Muscle of back (tissue), 11 donors: ENCODE results near the gene ANKRD13D. TPM values are rescaled to one million over a fixed set of nuclear protein-coding genes. Genes with fewer than 3 reads are reported as not detected.
A peak's percentile ranks its signal among the peaks of the same experiment; 100 is the strongest.

Experiments used
- DNase-seq, 3 donors: peaks; one replicate each; pipeline versions ENCODE4 v3.0.0 to v3.0.0-alpha.2; 2013
- polyA plus RNA-seq, 10 donors: library from polyadenylated mRNA; unstranded; fragments of 120-200 nt; gene quantifications; one replicate each; pipeline ENCODE4 v1.2.1, GENCODE V29; 2013; ENCODE audit not compliant: insufficient read length in 10 of 10

ANKRD13D gene
- polyA plus RNA-seq, 10 donors, result 17.3 to 37.9 (median 25.9) TPM

GRCh38 chr11:67284811-67285540 lies 4.1 kb upstream of the ANKRD13D start:
- no peak for DNase-seq

- DNase-seq, result no peak
These were observed 3.3 kb upstream of the ANKRD13D start for GRCh38 chr11:67285541-67286498.

- no peak for DNase-seq
These were observed 2.3 kb upstream of the ANKRD13D start for GRCh38 chr11:67286621-67287333.

GRCh38 chr11:67287355-67288197 lies 1.5 kb upstream of the ANKRD13D start:
- DNase-seq, result no peak

- DNase-seq, result no peak
These were observed 978 bp upstream of the ANKRD13D start for GRCh38 chr11:67288198-67288451.

GRCh38 chr11:67288452-67289225 lies 464 bp upstream of the ANKRD13D start:
- DNase-seq, result peak; percentile 81 to 98 (median 93)

- DNase-seq, result no peak
These were observed 762 bp downstream of the ANKRD13D start for GRCh38 chr11:67289651-67290479.

- no peak for DNase-seq
These were observed 1.7 kb downstream of the ANKRD13D start for GRCh38 chr11:67290801-67291200.

- DNase-seq, result no peak
These were observed 2.6 kb downstream of the ANKRD13D start for GRCh38 chr11:67291481-67292381.

GRCh38 chr11:67292671-67293070 lies 3.6 kb downstream of the ANKRD13D start:
- DNase-seq, result no peak

- DNase-seq, result no peak
These were observed 4.0 kb downstream of the ANKRD13D start for GRCh38 chr11:67293090-67293489.

GRCh38 chr11:67295846-67296245 lies 6.7 kb downstream of the ANKRD13D start:
- DNase-seq, result no peak

- no peak for DNase-seq
These were observed 9.7 kb downstream of the ANKRD13D start for GRCh38 chr11:67298786-67299185.

- no peak for DNase-seq
These were observed 10.5 kb downstream of the ANKRD13D start for GRCh38 chr11:67299471-67300191.

- no peak for DNase-seq
These were observed 11.2 kb downstream of the ANKRD13D start for GRCh38 chr11:67300256-67300755.

- no peak for DNase-seq
These were observed 11.7 kb downstream of the ANKRD13D start for GRCh38 chr11:67300756-67301312.

- no peak for DNase-seq
These were observed 12.3 kb downstream of the ANKRD13D start for GRCh38 chr11:67301313-67301921.
